LNCAP (cell line): Measurements from ENCODE around the gene CCR1.

Experiments
- TF ChIP-seq, protein P1 (sequence below): fragments of 450-650 bp; IDR thresholded peaks from 2 replicates; pipeline ENCODE4 v1.5.1; 2017; ENCODE audit warnings: mild to moderate bottlenecking

The CCR1 gene

GRCh38 chr3:46208167-46208704 lies at the start of gene CCR1:
Gene CCR1, minus strand, starts transcription at chr3:46208313. Its CDS starts 4,000 bp downstream, at chr3:46204313.
- TF ChIP-seq, protein P1, sequence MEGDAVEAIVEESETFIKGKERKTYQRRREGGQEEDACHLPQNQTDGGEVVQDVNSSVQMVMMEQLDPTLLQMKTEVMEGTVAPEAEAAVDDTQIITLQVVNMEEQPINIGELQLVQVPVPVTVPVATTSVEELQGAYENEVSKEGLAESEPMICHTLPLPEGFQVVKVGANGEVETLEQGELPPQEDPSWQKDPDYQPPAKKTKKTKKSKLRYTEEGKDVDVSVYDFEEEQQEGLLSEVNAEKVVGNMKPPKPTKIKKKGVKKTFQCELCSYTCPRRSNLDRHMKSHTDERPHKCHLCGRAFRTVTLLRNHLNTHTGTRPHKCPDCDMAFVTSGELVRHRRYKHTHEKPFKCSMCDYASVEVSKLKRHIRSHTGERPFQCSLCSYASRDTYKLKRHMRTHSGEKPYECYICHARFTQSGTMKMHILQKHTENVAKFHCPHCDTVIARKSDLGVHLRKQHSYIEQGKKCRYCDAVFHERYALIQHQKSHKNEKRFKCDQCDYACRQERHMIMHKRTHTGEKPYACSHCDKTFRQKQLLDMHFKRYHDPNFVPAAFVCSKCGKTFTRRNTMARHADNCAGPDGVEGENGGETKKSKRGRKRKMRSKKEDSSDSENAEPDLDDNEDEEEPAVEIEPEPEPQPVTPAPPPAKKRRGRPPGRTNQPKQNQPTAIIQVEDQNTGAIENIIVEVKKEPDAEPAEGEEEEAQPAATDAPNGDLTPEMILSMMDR, result peak; percentile 58

DNA sequence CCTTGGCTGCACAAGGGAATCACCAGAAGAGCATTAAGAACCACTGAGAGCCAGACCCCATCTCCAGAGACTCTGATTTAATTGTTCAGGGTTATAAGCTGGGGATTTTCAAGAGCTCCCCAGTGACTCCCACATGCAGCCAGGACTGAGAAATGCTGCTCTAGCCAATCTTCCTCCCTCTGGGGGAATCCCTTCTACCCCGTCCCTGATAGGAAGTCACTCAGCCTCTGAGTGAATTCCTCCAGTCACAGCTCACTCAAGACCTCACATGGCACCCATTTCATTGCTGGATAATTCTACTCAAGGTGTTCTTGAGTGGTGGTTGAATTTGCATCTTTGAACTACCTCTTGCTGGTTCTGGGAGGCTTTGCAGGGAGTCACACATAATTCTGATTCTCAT lies 44.9 kb upstream of the CCR1 start:
- TF ChIP-seq, protein P1, result no peak

DNA sequence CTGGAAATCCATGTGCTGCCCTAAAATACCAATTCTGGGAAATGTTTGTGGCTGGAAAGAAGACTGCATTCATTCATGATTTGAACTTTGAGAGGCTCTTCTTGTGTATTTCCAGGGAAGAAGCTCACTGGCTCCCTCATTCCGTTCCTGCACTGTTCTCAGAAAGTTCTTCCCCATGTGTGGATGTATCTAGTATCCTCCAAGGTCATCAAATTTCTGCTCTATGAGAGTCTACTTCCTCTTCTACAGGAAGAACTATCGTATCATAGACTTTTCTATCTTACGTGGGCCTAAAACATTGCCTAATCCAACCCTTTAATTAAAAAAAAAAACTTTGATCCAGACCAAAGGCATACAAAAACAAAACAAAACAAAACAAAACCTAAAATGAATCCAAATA lies 37.0 kb upstream of the CCR1 start:
- TF ChIP-seq, protein P1, result no peak

- TF ChIP-seq, protein P1, result no peak
Measured at GRCh38 chr3:46243560-46243959, 35.4 kb upstream of the CCR1 start.

DNA sequence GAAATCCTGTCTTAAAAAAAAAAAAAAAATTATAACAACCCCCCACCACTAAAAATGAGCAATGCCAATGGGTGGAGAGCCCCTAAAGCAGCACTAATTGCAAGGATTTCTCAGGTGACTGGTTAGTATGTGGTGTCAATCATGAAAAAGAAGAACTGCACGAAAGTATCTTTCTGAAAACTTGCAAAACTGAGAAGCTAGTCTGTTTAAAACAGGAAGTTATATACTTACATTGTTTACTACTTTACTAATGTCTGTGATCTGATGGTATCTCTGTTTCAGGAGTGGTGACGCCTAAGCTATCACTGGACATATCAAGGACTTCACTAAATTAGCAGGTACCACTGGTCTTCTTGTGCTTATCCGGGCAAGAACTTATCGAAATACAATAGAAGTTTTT lies 34.0 kb upstream of the CCR1 start, which contains the start of gene CCR3:
Gene CCR3 (plus strand): TSS at position 341 of the 400 bp plus-strand sequence. CDS start 22,699 bp downstream, outside the sequence.
- TF ChIP-seq, protein P1, result no peak

GRCh38 chr3:46239952-46240351 lies 31.8 kb upstream of the CCR1 start:
- TF ChIP-seq, protein P1, result no peak

GRCh38 chr3:46239301-46239938 lies 31.3 kb upstream of the CCR1 start:
- TF ChIP-seq, protein P1, result no peak
